ENCODE data around the gene CLDN15.
"Not testable (repeated sequence)": the region's sequence is repeated elsewhere in the genome, so short reads cannot be mapped to it uniquely, and the experiment has no call there.

Gene CLDN15

DNA sequence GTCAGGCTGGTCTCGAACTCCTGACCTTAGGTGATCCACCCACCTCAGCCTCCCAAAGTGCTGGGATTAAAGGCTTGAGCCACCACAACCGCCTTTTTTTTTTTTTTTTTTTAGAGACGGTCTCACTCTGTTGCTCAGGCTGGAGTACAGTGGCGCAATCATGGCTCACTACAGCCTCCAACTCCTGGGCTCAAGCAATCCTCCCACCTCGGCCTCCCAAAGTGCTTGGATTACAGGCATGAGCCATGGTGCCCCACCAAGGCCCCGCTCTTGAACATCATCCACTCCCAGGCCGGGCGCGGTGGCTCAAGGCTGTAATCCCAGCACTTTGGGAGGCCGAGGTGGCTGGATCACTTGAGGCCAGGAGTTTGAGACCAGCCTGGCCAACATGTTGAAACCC, 38.1 kb downstream of the CLDN15 start:
- not testable (repeated sequence) for DNase-seq

DNA sequence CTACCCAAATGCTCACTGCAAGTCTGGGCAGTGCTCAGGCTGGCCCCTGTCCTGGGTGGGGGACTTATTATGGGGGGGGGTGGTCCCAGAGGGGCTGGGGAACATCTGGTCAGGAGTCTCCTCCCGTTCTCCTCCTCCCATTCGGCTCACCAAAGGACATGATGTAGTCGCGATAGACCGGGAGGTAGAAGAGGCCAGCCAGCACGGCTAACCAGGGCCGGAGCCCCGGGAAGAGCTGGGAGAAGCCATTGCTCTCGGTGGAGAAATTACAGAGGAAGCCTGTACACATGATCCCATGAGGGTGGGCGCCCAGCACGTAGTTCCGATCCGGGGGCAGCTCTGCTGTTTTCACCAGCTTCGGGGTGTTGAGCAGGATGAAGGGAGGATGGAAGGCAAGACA, 39.1 kb downstream of the CLDN15 start:
- no peak for DNase-seq

DNA sequence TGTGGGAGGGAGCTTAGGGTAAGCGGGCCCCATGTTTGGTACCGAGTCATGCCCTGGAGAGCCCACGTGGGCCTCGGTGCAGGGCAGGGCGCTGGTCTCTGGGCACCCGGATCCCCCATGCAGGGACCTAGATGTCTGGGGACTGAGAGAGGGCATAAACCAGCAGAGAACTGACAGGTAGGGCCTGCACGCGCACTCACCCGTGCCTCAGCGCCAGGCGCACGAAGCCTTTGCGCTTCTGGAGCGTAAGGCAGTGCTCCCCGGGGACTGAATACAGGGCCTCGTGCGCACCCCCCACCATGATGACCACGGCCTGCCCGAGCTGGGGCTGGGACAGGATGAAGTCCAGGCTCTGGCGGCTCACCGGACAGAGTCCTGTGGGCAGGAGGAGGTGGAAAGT, 39.6 kb downstream of the CLDN15 start:
- no peak for DNase-seq

DNA sequence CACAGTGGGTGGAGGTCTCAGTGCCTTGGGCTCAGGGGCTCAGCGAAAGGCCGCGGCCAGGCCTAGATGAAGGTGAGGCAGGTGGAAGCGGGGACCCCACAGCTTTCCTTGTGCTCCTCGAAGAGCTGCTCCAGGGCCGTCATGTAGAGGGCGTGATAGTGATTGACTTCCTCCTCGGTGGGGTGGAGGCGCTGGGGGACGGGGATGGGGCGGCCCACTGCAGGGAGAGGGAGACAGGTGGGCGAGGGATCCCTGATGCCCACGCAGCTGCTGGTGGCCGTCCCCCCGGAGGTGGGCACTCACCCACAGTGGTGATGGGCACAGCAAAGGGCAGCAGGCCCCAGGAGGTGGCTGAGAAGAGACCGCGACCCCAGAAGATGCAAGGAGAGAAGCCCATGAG, 41.7 kb downstream of the CLDN15 start:
- DNase-seq: no peak

DNA sequence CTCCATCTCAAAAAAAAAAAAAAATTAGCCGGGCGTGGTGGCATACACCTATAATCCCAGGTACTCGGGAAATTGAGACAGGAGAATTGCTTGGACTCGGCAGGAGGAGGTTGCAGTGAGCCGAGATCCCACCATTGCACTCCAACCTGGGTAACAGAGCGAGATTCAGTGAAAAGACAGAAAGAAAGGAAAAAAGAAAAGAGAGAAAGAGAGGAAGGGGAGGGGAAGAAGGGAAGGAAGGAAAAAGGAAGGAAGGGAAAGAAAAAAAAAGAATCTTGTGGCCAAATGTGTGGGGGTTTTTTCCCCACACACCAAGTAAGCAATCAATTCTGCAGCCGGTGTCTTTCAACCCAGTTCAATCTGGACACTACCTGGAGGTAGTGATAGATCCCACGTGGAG, 48.5 kb downstream of the CLDN15 start:
- no peak for DNase-seq

DNA sequence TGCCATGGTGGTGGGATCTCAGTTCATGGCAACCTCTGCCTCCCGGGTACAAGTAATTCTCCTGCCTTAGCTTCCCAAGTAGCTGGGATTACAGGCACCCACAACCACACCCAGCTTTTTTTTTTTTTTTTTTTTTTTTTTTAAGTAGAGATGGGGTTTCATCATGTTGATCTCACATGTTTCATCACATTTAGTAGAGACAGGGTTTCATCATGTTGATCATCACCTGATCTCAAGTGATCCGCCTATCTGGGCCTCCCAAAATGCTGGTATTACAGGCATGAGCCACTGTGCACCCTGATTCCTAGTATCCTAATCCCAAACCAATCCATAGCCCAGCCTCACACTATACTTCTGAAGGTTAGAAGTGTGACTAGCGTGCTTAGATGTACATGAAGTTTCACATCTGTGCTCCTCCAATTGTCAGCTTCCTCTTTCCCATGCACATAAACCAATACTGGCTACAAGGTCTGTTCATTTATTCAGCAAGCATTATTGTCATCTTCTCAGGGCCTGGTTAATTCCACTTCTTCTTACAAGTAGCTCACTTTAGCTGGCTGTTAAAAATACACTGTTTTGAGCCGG, 50.7 kb downstream of the CLDN15 start:
- DNase-seq: peak; percentile 47 to 71 (median 58)

DNA sequence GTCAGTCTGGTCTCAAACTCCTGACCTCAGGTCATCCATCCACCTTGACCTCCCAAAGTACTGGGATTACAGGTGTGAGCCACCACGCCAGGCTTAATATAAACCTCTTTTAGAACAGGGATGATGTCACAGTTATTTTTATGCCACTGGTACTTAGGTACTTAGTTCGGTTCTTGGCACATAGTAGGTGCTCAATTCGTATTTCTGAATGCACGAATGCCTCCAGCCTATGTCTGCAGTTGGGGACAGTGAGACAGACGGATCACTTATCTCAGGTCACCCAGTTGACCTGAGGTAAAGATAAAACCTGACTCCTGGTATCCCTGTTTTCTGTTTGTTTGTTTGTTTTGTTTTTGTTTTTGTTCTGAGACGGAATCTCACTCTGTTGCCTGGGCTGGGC, 51.4 kb downstream of the CLDN15 start:
- no peak for DNase-seq

DNA sequence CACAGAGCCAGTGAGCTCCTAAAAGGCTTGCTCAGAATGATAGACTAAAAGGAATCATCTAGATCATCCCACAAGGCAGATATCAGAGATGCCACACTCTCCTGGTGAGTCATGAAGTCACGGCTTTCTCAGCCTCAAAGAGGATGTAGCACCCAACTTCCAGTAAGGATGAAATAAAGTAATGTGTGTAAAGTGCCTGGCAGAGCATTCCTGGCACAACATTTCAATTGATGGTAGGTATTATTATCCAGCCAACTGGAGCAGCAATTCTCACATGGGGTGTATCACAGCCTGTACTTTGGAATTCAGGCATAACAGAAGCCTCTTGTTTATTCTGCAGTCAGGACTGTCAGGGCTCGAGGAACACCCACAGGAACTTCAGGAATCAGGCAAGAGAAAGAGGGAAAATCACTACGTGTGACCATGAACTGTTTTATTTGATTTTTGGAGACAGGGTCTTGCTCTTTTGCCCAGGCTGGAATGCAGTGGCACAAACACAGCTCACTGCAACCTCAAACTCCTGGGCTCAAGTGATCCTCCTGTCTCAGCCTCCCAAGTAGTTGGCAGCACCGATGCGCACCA, 52.3 kb downstream of the CLDN15 start:
- peak in 3 of 4 experiments; percentile 55 to 66 (median 56) for DNase-seq
